Measurements from ENCODE around the gene FLT3. TPM values are rescaled to one million over a fixed set of nuclear protein-coding genes. Genes with fewer than 3 reads are reported as not detected.
"Not testable (repeated sequence)": the region's sequence is repeated elsewhere in the genome, so short reads cannot be mapped to it uniquely, and the experiment has no call there.

Gene FLT3
- total and polyA plus RNA-seq, 8 donors: 2.3 to 4.0 (median 3.3) TPM

GRCh38 chr13:28041031-28041461 lies 59.3 kb downstream of the FLT3 start:
- ATAC-seq: peak in 1 of 4 donors; percentile 17
- DNase-seq: no peak
- no peaks in the 10 kb centered on the region for H3K27me3 ChIP-seq
- no peaks in the 10 kb centered on the region for H3K9me3 ChIP-seq
- H3K4me1 ChIP-seq: no peaks in the 10 kb centered on the region
- WGBS, 2 donors: 77 to 85% methylated on average over 4 of the region's 4 CpGs
- H3K36me3 ChIP-seq: no peaks in the 10 kb centered on the region
- intact Hi-C loops (cut with DNase I): no loop called here
- no peak for FAIRE-seq
- H3K27ac ChIP-seq: no peak overlapping the region
- H3K4me3 ChIP-seq: no peak overlapping the region
- no peak for TF ChIP-seq CTCF (IDR thresholded peaks at IDR 0.05)

GRCh38 chr13:28037399-28037798 lies 63.0 kb downstream of the FLT3 start:
- H3K36me3 ChIP-seq: no peaks in the 10 kb centered on the region
- DNase-seq: no peak
- no peaks in the 10 kb centered on the region for H3K27me3 ChIP-seq
- FAIRE-seq: no peak
- H3K27ac ChIP-seq: no peak overlapping the region
- 79 to 93% methylated on average over 2 of the region's 2 CpGs for WGBS, 2 donors
- H3K9me3 ChIP-seq: no peaks in the 10 kb centered on the region
- no peak for ATAC-seq
- intact Hi-C loops (cut with DNase I): no loop called here
- TF ChIP-seq CTCF (IDR thresholded peaks at IDR 0.05): no peak
- no peak overlapping the region for H3K4me3 ChIP-seq
- H3K4me1 ChIP-seq: no peaks in the 10 kb centered on the region

GRCh38 chr13:28035146-28035782 lies 65.1 kb downstream of the FLT3 start:
- ATAC-seq: peak in 1 of 4 donors; percentile 23

GRCh38 chr13:28033894-28034655 lies 66.3 kb downstream of the FLT3 start:
- Histone ChIP-seq H3K27ac (no peak overlapping the region), H3K9me3 (no peaks in the 10 kb centered on the region), H3K4me1 (no peaks in the 10 kb centered on the region), H3K4me3 (no peak overlapping the region), H3K27me3 (no peaks in the 10 kb centered on the region), H3K36me3 (no peaks in the 10 kb centered on the region)
- ATAC-seq (no peak), DNase-seq (no peak), FAIRE-seq (no peak)
- intact Hi-C loops (cut with DNase I): no loop called here
- WGBS, 2 donors: 83% methylated on average over 8 of the region's 8 CpGs
- TF ChIP-seq CTCF (IDR thresholded peaks at IDR 0.05): no peak

More at GRCh38 chr13:28035146-28035782, 65.1 kb downstream of the FLT3 start:
- H3K4me1 ChIP-seq: no peaks in the 10 kb centered on the region
- DNase-seq (no peak), FAIRE-seq (no peak)
- no peak for TF ChIP-seq CTCF (IDR thresholded peaks at IDR 0.05)
- WGBS, 2 donors: 54 to 55% methylated on average over 6 of the region's 6 CpGs
- no peak overlapping the region for H3K4me3 ChIP-seq
- H3K36me3 ChIP-seq: no peaks in the 10 kb centered on the region
- H3K27ac ChIP-seq: no peak overlapping the region
- intact Hi-C loops (cut with DNase I): no loop called here
- no peaks in the 10 kb centered on the region for H3K27me3 ChIP-seq
- H3K9me3 ChIP-seq: no peaks in the 10 kb centered on the region

- H3K36me3 ChIP-seq; intact Hi-C loops (cut with DNase I); DNase-seq; H3K9me3 ChIP-seq; ATAC-seq; H3K27ac ChIP-seq; H3K27me3 ChIP-seq; H3K4me1 ChIP-seq; H3K4me3 ChIP-seq; FAIRE-seq: not testable (repeated sequence)
- 88 to 100% methylated on average over 1 of the region's 1 CpG for WGBS, 2 donors
Measured at GRCh38 chr13:28032438-28032837, 67.9 kb downstream of the FLT3 start.

Data from pancreas (tissue), 10 donors.